ENCODE data around the gene ICAM1.
"Not testable (repeated sequence)": the region's sequence is repeated elsewhere in the genome, so short reads cannot be mapped to it uniquely, and the experiment has no call there.

ICAM1 gene

DNA sequence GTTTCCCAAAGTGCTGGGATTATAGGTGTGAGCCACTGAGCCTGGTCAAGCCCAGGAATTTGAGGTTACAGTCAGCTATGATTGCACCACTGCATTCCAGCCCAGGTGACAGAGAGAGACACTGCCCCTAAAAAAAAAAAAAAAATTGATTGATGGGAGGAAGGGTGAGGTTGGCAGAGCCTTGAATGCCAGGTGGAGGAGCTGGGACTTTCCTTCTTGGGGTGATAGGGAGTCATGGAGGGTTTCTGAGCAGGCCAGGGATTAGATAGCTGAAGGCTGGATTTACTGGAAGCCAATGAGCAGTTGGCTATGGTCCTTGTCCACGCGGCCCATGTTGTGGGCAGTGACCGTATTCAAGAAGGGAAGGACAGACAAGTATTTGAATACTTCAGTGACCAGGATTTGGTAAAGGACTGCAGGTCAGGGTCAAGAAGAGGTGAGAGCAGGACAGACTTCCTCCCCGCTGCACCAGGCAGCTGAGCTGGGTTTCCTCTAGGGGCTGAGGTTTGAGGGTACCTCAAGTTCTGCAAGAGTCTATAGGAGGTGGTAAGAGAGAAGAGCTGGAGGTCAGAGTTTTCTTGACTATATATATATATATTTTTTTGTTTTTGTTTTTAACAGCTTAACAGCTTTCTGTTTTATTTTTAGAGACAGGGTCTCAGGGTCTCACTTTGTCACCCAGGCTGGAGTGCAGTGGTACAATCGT is 9.0 kb downstream of the ICAM1 start:
- DNase-seq = no peak

DNA sequence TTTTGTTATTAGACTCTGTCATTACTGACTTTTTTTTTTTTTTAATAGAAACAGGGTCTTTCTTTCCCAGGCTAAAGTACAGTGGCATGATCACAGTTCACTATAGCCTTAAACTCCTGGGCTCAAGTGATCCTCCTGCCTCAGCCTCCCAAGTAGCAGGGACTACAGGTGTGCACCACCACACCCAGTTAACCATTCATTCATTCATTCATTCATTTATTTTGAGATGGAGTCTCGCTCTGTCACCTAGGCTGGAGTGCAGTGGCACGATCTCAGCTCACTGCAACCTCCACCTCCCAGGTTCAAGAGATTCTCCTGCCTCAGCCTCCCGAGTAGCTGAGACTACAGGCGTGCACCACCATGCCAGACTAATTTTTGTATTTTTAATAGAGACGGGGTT is 11.1 kb downstream of the ICAM1 start:
- DNase-seq = not testable (repeated sequence)

DNA sequence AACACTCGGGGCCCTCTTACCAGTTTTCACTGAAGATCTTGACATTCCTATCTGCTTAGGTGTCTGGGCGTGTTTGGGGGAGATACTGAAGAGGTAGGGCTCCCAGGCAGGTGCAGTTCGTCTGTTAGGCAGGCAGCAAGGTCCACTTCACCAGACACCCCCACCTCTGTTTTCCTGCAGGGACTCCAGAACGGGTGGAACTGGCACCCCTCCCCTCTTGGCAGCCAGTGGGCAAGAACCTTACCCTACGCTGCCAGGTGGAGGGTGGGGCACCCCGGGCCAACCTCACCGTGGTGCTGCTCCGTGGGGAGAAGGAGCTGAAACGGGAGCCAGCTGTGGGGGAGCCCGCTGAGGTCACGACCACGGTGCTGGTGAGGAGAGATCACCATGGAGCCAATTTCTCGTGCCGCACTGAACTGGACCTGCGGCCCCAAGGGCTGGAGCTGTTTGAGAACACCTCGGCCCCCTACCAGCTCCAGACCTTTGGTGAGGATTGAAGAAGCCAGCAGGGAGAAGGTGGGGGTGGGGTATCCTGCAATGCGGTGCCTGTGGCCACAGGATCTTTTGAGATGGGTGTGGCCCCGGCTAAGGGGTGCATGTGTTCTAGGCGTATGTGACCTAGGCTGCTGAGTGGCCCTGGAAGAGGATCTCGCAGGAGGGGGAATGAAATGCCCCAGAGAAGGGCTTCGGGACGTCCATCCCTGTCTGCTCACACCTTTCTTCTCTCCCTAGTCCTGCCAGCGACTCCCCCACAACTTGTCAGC is 12.6 kb downstream of the ICAM1 start:
- no peak for DNase-seq

DNA sequence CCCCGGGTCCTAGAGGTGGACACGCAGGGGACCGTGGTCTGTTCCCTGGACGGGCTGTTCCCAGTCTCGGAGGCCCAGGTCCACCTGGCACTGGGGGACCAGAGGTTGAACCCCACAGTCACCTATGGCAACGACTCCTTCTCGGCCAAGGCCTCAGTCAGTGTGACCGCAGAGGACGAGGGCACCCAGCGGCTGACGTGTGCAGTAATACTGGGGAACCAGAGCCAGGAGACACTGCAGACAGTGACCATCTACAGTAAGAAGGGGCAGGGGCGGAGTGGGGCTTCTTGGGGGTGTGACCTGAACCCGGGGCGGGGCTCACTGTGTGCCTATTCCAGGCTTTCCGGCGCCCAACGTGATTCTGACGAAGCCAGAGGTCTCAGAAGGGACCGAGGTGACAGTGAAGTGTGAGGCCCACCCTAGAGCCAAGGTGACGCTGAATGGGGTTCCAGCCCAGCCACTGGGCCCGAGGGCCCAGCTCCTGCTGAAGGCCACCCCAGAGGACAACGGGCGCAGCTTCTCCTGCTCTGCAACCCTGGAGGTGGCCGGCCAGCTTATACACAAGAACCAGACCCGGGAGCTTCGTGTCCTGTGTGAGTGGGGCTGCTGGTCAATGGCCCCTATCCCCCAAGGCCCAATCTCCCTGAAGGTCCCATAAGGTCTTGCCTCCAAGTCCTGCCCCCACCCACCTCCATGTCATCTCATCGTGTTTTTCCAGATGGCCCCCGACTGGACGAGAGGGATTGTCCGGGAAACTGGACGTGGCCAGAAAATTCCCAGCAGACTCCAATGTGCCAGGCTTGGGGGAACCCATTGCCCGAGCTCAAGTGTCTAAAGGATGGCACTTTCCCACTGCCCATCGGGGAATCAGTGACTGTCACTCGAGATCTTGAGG is 13.4 kb downstream of the ICAM1 start:
- DNase-seq = no peak

DNA sequence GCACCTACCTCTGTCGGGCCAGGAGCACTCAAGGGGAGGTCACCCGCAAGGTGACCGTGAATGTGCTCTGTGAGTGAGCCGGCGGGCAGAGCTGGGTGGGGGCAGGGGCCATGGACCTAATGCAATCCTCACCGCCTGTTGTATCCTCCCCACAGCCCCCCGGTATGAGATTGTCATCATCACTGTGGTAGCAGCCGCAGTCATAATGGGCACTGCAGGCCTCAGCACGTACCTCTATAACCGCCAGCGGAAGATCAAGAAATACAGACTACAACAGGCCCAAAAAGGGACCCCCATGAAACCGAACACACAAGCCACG is 14.0 kb downstream of the ICAM1 start:
- DNase-seq = no peak

DNA sequence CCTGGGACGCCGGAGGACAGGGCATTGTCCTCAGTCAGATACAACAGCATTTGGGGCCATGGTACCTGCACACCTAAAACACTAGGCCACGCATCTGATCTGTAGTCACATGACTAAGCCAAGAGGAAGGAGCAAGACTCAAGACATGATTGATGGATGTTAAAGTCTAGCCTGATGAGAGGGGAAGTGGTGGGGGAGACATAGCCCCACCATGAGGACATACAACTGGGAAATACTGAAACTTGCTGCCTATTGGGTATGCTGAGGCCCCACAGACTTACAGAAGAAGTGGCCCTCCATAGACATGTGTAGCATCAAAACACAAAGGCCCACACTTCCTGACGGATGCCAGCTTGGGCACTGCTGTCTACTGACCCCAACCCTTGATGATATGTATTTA is 14.5 kb downstream of the ICAM1 start:
- DNase-seq = no peak

DNA sequence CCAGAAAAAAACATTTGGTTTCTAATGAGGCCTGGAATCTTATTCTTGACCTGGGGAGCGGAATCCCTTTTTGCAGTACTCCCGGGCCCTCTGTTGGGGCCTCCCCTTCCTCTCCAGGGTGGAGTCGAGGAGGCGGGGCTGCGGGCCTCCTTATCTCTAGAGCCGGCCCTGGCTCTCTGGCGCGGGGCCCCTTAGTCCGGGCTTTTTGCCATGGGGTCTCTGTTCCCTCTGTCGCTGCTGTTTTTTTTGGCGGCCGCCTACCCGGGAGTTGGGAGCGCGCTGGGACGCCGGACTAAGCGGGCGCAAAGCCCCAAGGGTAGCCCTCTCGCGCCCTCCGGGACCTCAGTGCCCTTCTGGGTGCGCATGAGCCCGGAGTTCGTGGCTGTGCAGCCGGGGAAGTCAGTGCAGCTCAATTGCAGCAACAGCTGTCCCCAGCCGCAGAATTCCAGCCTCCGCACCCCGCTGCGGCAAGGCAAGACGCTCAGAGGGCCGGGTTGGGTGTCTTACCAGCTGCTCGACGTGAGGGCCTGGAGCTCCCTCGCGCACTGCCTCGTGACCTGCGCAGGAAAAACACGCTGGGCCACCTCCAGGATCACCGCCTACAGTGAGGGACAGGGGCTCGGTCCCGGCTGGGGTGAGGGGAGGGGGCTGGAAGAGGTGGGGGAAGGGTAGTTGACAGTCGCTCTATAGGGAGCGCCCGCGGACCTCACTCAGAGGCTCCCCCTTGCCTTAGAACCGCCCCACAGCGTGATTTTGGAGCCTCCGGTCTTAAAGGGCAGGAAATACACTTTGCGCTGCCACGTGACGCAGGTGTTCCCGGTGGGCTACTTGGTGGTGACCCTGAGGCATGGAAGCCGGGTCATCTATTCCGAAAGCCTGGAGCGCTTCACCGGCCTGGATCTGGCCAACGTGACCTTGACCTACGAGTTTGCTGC is 16.1 kb downstream of the ICAM1 start, which contains the start of gene ICAM4:
ICAM4 (plus strand) TSS at position 153 of the 935 bp plus-strand sequence; CDS start at position 211, 58 bp downstream.
- peak; percentile 40 to 71 for DNase-seq

DNA sequence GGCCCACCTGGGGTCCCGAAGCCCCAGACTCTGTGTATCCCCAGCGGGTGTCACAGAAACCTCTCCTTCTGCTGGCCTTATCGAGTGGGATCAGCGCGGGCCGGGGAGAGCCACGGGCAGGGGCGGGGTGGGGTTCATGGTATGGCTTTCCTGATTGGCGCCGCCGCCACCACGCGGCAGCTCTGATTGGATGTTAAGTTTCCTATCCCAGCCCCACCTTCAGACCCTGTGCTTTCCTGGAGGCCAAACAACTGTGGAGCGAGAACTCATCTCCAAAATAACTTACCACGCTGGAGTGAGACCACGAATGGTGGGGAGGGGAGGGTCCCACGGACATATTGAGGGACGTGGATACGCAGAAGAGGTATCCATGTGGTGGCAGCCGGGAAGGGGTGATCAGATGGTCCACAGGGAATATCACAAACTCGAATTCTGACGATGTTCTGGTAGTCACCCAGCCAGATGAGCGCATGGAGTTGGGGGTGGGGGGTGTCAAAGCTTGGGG is 17.8 kb downstream of the ICAM1 start:
- DNase-seq = no peak

DNA sequence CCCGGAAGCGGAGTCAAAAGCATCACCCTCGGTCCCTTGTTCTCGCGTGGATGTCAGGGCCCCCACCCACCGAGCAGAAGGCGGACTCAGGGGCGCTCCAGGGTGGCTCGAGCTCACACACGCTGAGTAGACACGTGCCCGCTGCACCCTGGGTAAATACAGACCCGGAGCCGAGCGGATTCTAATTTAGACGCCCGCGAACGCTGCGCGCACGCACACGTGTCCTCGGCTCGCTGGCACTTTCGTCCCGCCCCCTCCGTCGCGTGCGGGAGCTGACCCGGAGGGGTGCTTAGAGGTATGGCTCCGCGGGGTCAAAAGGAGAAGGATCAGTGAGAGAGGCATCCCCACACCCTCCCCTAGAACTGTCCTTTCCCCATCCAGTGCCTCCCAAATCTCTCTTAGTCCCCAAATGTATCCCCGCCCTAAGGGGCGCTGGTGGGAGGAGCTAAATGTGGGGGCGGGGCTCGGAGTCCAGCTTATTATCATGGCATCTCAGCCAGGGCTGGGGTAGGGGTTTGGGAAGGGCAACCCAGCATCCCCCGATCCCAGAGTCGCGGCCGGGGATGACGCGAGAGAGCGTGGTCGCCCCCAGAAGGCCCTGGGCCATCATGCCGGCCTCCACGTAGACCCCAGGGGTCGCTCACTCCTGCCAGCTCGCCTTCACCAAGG is 18.4 kb downstream of the ICAM1 start:
- DNase-seq = peak in 1 of 2 donors; percentile 35

DNA sequence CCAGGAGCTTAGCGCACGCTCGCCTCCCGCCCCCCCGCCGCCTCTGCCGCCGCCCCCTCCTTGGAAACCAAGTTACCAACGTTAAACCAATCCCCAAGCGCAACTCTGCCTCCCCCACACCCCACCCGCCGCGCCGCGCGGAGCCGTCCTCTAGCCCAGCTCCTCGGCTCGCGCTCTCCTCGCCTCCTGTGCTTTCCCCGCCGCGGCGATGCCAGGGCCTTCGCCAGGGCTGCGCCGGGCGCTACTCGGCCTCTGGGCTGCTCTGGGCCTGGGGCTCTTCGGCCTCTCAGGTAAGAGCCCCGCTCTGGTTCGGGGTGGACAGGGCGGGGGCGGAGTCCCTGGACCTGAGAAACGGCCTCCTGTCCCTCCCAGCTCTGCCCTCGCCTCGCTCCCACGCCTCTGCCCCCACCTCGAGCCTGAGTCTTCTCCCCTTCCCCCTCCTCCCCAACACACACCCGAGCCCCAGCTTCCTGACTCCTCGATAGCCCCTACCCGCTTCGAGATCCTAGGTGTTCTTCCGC is 19.0 kb downstream of the ICAM1 start, which contains the start of gene ICAM5:
ICAM5 (plus strand) TSS at position 117 of the 521 bp plus-strand sequence; CDS start at position 209, 92 bp downstream.
- no peak for DNase-seq

DNA sequence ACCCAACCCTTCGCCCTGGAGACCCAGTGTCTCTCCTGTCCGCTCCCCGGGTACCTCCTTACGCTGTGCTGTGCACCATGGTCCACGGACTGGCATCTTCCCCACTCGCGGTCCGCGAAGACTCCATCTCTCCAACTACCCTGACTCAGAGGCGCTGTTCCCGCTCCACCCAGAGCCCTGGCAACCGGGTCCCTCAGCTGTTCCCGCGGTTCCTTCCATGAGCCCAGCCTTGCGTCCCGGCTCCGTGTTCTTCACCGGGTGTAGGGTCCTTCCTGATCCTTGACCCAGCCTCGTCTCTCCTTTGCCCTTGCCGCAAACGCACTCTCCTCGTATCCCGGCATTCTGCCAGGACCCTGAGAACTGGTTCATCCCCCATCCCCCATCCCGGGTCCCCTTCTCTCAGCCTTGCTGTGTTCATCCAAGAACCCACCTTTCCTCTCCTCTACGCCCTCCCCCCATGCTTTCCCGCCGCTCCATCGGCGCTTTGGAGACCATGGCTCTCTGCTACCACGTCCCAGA is 19.5 kb downstream of the ICAM1 start:
- no peak for DNase-seq

DNA sequence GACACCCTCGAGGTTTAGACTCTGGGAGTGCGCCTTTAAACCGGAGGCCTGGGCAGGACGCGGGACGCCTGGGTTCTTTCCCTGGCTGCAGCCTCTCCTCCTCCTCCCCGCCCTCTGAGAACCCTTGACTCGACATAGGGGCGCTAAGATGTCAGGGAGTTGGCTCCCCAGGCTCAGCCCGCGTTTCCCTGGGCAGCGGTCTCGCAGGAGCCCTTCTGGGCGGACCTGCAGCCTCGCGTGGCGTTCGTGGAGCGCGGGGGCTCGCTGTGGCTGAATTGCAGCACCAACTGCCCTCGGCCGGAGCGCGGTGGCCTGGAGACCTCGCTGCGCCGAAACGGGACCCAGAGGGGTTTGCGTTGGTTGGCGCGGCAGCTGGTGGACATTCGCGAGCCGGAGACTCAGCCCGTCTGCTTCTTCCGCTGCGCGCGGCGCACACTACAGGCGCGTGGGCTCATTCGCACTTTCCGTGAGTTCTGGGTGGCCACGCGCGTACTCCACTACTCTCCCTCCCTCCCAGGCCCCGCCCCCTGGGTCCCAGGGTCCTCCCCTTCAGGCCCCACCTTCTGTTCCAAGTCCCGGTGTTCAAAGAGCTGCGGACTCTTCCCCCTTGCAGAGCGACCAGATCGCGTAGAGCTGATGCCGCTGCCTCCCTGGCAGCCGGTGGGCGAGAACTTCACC is 20.1 kb downstream of the ICAM1 start:
- peak in 1 of 2 donors; percentile 61 for DNase-seq

DNA sequence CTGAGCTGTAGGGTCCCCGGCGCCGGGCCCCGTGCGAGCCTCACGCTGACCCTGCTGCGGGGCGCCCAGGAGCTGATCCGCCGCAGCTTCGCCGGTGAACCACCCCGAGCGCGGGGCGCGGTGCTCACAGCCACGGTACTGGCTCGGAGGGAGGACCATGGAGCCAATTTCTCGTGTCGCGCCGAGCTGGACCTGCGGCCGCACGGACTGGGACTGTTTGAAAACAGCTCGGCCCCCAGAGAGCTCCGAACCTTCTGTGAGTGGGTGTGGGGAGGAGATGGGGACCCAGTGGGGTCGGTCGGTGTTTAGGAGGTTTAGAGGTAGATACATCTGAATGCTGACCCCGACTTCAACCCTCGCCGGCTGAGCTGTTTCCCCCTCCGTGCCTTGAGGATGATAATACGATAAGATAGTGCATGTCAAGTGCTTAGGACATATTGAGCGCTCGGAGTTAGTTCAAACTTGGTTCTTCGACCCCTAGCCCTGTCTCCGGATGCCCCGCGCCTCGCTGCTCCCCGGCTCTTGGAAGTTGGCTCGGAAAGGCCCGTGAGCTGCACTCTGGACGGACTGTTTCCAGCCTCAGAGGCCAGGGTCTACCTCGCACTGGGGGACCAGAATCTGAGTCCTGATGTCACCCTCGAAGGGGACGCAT is 20.8 kb downstream of the ICAM1 start:
- DNase-seq = peak in 1 of 2 donors; percentile 61

DNA sequence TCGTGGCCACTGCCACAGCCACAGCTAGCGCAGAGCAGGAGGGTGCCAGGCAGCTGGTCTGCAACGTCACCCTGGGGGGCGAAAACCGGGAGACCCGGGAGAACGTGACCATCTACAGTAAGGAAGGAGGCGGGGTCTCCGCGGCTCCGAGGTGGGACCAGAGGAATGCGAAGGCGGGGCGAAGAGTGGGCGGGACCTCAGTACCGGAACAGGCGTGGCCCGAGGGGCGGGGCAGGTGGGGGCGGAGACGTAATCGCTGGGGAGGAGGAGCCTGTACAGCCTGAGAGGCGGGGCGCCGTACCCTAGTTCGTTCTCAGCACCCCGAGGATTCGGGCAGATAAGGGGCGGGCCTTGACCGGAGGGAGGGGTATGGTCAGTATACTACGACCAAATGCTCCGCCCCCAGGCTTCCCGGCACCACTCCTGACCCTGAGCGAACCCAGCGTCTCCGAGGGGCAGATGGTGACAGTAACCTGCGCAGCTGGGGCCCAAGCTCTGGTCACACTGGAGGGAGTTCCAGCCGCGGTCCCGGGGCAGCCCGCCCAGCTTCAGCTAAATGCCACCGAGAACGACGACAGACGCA is 21.4 kb downstream of the ICAM1 start:
- peak in 1 of 2 donors; percentile 72 for DNase-seq

DNA sequence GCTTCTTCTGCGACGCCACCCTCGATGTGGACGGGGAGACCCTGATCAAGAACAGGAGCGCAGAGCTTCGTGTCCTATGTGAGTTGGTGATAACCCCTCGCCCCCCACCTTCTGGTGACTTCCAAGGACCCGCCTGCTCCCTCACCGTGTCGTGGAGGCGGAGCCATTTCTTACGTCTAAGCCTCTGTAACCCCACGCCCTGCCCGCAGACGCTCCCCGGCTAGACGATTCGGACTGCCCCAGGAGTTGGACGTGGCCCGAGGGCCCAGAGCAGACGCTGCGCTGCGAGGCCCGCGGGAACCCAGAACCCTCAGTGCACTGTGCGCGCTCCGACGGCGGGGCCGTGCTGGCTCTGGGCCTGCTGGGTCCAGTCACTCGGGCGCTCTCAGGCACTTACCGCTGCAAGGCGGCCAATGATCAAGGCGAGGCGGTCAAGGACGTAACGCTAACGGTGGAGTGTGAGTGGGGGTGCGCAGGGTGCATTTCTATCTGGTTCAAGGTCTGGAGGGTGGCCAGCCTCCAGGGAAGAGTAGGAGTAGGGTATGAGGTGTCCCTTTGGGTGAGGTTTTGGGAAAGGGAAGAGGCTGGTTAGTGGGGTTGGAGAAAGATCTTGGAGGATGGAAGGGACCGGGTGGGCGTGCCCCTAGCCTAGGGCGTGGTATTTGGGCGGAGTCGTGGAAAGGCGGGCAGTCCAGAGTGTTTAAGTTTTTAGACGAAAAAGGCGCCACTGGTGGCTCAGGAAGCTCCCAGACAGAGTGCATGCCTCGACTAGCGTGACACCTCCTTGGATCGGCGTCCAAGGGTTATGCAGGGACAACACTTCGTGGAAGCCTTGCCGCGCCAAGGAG is 22.1 kb downstream of the ICAM1 start:
- no peak for DNase-seq

DNA sequence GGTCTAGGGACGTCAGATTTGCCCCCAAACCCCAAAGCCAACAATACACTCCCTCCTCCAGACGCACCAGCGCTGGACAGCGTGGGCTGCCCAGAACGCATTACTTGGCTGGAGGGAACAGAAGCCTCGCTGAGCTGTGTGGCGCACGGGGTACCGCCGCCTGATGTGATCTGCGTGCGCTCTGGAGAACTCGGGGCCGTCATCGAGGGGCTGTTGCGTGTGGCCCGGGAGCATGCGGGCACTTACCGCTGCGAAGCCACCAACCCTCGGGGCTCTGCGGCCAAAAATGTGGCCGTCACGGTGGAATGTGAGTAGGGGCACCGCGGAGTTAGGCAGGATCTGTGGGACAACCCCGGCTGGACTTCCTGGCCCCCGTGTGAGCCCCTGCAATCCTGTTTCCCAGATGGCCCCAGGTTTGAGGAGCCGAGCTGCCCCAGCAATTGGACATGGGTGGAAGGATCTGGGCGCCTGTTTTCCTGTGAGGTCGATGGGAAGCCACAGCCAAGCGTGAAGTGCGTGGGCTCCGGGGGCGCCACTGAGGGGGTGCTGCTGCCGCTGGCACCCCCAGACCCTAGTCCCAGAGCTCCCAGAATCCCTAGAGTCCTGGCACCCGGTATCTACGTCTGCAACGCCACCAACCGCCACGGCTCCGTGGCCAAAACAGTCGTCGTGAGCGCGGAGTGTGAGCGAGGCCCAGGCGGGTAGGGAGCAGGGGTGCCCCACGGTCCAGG is 22.9 kb downstream of the ICAM1 start:
- no peak for DNase-seq

DNA sequence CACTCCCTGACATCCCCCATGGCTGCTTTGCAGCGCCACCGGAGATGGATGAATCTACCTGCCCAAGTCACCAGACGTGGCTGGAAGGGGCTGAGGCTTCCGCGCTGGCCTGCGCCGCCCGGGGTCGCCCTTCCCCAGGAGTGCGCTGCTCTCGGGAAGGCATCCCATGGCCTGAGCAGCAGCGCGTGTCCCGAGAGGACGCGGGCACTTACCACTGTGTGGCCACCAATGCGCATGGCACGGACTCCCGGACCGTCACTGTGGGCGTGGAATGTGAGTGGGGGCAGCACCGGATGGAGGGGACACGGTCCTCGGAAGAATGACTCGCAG is 23.4 kb downstream of the ICAM1 start:
- no peak for DNase-seq

Measured in bone marrow (tissue), 2 donors.